WERI-Rb-1 (cell line): ENCODE results near the gene TGM2.

Source experiments
- DNase-seq: peaks from one replicate; pipeline ENCODE4 v3.0.0-alpha.2; 2020
- H3K27ac ChIP-seq: fragments of 250-450 bp; sonication (Bioruptor Pico); 2 replicates; pipeline ENCODE4 v1.5.1; 2020; ENCODE audit warnings: mild to moderate bottlenecking, moderate library complexity
- H3K27me3 ChIP-seq: fragments of 250-450 bp; sonication (Bioruptor Pico); 2 replicates; pipeline ENCODE4 v1.5.1; 2021; ENCODE audit warnings: mild to moderate bottlenecking, low read depth, moderate library complexity; ENCODE audit not compliant: insufficient read depth, severe bottlenecking
- H3K36me3 ChIP-seq: fragments of 250-450 bp; sonication (Bioruptor Pico); 2 replicates; pipeline ENCODE4 v1.5.1; 2020; ENCODE audit warnings: mild to moderate bottlenecking, moderate library complexity
- H3K4me3 ChIP-seq: 2 replicates; pipeline ENCODE4 v1.5.1; 2011; ENCODE audit warnings: low read depth, mild to moderate bottlenecking, control low read depth, low read length
- H3K9me3 ChIP-seq: fragments of 250-450 bp; sonication (Bioruptor Pico); 2 replicates; pipeline ENCODE4 v1.5.1; 2021; ENCODE audit warnings: mild to moderate bottlenecking, moderate library complexity; ENCODE audit not compliant: severe bottlenecking
- TF ChIP-seq, protein P1 (sequence below): IDR thresholded peaks from 2 replicates; pipeline ENCODE4 v1.5.1; 2011; ENCODE audit warnings: low read depth, mild to moderate bottlenecking, control low read depth, inconsistent platforms, low read length

Gene TGM2

DNA sequence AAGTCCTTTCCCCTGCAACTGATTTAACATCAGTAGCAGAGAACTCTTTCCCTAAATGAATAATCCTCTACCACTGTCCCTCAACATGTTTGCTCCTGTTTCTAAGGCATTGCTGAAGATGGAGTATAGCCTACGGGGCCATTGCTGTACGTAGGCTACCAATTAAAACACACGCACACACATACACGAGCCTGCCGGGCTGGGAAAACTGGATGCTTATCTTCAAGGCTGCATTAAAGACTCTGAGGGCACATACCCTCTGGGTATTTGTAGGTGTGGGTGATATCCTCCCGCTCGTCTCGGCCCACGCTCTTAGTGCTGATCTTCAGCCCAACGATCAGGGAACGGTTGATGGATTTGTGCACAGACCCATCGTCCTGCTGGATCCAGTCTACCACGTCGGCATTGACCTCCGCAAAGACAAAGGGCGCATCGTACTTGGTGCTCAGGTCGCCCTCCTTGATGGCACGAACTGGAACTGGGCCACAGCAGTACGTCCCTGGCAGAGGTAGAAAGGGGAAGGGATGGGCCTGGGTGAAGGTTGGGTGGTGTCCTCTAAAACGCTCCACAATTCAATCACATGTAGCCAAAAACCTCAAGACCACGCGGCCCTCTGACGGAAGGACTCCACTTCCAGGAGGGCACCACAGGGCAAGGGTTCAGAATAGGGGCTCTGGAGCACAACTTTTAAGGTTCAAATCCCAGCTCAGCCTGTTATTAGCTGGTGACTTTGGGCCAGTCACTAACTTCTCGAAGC is 25.7 kb downstream of the TGM2 start:
- DNase-seq, result no peak
- H3K36me3 ChIP-seq, result no peaks in the 10 kb centered on the region
- no peak overlapping the region for H3K4me3 ChIP-seq
- H3K27me3 ChIP-seq, result no peaks in the 10 kb centered on the region
- no peak overlapping the region for H3K27ac ChIP-seq
- TF ChIP-seq, protein P1, sequence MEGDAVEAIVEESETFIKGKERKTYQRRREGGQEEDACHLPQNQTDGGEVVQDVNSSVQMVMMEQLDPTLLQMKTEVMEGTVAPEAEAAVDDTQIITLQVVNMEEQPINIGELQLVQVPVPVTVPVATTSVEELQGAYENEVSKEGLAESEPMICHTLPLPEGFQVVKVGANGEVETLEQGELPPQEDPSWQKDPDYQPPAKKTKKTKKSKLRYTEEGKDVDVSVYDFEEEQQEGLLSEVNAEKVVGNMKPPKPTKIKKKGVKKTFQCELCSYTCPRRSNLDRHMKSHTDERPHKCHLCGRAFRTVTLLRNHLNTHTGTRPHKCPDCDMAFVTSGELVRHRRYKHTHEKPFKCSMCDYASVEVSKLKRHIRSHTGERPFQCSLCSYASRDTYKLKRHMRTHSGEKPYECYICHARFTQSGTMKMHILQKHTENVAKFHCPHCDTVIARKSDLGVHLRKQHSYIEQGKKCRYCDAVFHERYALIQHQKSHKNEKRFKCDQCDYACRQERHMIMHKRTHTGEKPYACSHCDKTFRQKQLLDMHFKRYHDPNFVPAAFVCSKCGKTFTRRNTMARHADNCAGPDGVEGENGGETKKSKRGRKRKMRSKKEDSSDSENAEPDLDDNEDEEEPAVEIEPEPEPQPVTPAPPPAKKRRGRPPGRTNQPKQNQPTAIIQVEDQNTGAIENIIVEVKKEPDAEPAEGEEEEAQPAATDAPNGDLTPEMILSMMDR, result no peak
- H3K9me3 ChIP-seq, result no peaks in the 10 kb centered on the region

DNA sequence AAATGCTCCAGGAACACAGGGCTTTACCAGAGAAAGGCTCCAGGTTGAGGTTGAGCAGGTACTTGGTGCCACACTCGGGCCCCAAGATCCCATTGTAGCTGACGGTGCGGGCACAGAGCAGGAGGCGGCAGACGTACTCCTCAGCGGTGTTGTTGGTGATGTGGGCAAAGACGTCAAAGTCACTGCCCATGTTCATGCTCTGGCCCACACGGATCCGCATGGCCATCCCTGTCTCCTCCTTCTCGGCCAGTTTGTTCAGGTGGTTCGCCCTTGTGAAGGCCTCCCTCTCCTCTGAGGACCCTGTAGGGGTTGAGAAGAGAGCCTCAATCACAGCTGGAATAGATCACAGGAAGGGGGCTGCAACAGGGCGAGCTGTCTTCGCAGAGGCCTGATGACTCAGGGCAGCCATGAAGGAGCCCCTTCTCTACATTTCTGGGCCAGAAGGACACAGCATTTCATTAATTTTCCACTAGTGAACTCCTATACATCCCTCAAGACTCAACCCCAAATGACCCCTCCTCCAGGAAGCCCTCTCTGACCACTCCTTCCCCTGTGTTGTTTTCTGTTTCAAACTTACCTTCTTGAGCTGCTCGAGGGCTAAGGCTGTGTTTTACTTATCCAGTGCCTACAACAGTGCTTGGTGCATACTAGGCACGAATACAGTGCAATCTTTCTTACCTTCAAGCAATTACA is 26.8 kb downstream of the TGM2 start:
- Histone ChIP-seq H3K9me3 (no peaks in the 10 kb centered on the region), H3K27me3 (no peaks in the 10 kb centered on the region), H3K27ac (no peak overlapping the region), H3K4me3 (no peak overlapping the region), H3K36me3 (no peaks in the 10 kb centered on the region)
- TF ChIP-seq, protein P1, result no peak
- DNase-seq, result no peak

DNA sequence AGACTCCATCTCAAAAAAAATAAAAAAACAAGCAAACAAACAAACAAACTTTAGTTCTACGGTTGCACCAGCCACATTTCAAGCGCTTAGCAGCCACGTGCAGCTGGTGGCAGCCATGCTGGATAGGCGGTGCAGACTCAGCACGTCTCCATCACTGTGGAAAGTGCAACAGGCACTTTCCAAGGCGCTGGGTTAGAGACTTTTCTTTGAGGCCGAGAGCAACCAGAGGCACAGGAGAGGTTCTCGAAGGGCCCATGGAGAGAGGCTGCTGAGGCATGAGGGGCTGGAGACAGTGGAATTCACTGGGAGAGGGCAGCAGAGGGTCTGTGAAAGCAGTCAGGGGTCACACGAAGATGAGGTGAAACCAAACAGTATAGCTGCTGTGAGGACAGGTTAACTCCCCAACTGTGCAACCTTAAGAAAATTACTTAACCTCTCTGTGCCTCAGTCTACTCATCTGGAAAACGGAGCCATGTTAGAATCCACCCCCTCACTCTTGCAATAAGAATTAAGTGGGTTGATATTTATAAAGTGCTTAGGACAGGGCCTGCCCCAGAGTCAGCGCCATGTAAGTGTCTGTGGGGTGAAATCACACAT is 27.5 kb downstream of the TGM2 start:
- Histone ChIP-seq H3K9me3 (no peaks in the 10 kb centered on the region), H3K36me3 (no peaks in the 10 kb centered on the region), H3K4me3 (no peak overlapping the region), H3K27ac (no peak overlapping the region), H3K27me3 (no peaks in the 10 kb centered on the region)
- TF ChIP-seq, protein P1, result no peak
- DNase-seq, result no peak

DNA sequence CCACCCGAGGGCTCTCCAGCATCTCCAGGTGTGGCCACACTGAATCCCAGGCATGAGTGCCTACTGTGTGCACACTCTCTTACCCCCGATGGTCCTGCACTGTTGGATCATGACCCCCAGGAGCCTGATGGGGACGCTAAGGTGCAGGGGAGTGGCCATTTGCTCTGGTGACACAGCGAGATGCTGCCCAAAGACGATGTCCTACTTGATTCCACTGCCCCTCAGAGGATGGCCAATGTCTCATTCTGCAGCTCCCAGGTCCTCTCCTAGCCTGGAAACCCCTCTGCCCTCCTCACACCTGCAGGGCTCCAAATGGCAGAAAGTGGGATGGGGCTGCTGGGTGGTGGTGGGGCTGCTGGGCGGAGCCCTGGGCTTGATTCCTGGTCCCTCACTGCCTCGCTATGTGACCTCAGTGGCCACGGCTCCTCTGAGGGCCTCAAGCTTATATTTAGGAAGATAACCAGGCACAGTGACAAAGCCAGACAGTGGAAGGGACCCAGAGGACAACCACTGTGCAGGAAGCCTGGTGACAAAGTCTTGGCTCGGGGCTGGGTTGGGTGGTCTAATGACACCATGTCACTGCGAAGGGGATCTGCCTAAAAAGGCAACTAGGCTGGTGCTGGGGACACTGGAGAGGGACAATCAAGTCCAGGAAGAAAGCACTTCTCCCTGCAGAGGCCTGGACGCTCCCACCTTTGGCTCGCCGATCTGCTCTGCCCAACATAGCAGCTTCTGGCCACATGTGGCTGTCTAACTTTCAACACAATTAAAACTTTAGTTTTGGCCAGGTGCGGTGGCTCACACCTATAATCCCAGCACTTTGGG is 28.4 kb downstream of the TGM2 start:
- TF ChIP-seq, protein P1, result no peak
- Histone ChIP-seq H3K9me3 (no peaks in the 10 kb centered on the region), H3K4me3 (no peak overlapping the region), H3K27ac (no peak overlapping the region), H3K27me3 (no peaks in the 10 kb centered on the region), H3K36me3 (no peaks in the 10 kb centered on the region)
- DNase-seq, result no peak

DNA sequence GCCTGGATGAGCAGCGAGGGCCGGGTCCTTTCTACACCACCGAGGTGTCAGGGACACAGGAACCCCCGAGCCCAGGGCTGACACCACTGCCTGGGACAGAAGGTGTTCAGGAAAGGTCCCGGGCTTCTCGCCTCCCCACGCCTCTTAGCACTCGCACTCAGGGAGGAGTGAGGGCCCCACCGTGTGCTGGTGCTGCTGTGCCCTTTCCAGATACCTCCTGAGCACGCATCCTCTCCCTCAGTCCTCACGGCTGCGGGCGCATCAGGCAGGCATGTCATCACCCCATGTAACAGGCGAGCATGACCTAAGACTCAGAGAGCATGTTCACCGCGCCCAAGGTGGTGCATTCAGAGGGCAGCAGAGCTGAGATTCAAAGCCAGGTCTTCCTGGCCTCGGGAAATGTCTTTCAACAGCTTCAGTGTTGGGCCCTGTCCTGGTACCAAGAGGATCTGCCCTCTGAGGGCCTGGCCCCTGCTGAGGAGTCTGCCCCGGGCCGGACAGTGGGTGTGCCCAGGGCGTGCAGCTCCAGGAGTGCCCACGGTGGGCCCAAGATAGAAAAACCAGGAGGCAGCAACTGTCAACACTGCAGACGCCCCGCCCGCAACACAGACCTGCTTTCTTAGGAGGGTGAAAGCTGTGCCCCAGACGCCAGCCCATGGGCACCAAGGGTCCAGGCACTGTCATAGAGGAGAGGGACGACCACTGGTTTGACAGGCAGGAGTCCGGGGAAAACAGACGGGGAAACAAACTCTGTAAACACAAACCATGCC is 29.2 kb downstream of the TGM2 start:
- TF ChIP-seq, protein P1, result no peak
- DNase-seq, result no peak
- Histone ChIP-seq H3K27me3 (no peaks in the 10 kb centered on the region), H3K36me3 (no peaks in the 10 kb centered on the region), H3K4me3 (no peak overlapping the region), H3K9me3 (no peaks in the 10 kb centered on the region), H3K27ac (no peak overlapping the region)
